Measurements from ENCODE around the gene NOP53. TPM values are rescaled to one million over a fixed set of nuclear protein-coding genes. Genes with fewer than 3 reads are reported as not detected.

NOP53 gene
- total and polyA plus RNA-seq, 2 of the 13 experiments (the other 11 are each of a cell fraction or from before 2014, with no cell fraction given) = 53.9 to 141 TPM

- ChIA-PET POLR2A (no interaction called here), CTCF (ENCODE audit: low intra/inter-chr PET ratio, low total read pairs) (no interaction called here)
- Histone ChIP-seq H3K27ac (ENCODE audit: extremely low read length, insufficient read depth, low read length) (no peak overlapping the region), H3K4me3 (replicated peaks in 1 of 3; ENCODE audit: insufficient read depth in 1 of 3, low read depth in 2 of 3, low read length in 3 of 3) (no peak overlapping the region), H2AFZ (ENCODE audit: low read length) (no peak overlapping the region), H3K36me3 (replicated peaks in 1 of 2; ENCODE audit: control insufficient read depth in 1 of 2, insufficient read depth in 2 of 2, low read length in 2 of 2) (peaks cover 0 to 5% of the 10 kb centered on the region in 2 experiments; a peak in 1 of 5 replicates), H3K79me2 (ENCODE audit: insufficient read depth, low read length) (no peaks in the 10 kb centered on the region), H3K4me2 (ENCODE audit: low read depth, low read length) (no peak overlapping the region), H3K9me3 (ENCODE audit: low read length) (no peaks in the 10 kb centered on the region), H4K20me1 (ENCODE audit: insufficient read depth, low read length) (no peaks in the 10 kb centered on the region), H3K9ac (ENCODE audit: insufficient read depth, low read depth, low read length) (no peak overlapping the region), H3K4me1 (ENCODE audit: insufficient read depth, low read length) (no peaks in the 10 kb centered on the region), H3K27me3 (ENCODE audit: control insufficient read depth in 1 of 2, insufficient read depth in 2 of 2, low read length in 2 of 2) (no peaks in the 10 kb centered on the region; a peak in 1 of 5 replicates)
- in situ Hi-C loops (cut with HindIII; ENCODE audit: extremely low pct_ligation_motif_present, low pct_unique_long_range_greater_than_20kb) = loop anchor here (5.0 kb wide), 1 partner anchor 38 kb away; no protein-coding TSS in a partner anchor
- ATAC-seq = no peak
- no peak for FAIRE-seq
- no TSS peak for BruUV-seq (replicated peaks)
- WGBS (ENCODE audit: low lambda C conversion rate) = 78% methylated on average over 3 of the region's 3 CpGs
- peak; percentile 95 for TF ChIP-seq ZNF12 (CRISPR knock-in tag; IDR thresholded peaks at IDR 0.05)
- TF ChIP-seq ZBTB21 (CRISPR knock-in tag; IDR thresholded peaks at IDR 0.05) = no peak
- DNase-seq (ENCODE audit: low spot score) = no peak
- intact Hi-C loops (cut with micrococcal nuclease; ENCODE audit: unreplicated experiment) = no loop called here
Observed at GRCh38 chr19:47704656-47705055, 40.7 kb upstream of the NOP53 start.

GRCh38 chr19:47707135-47707925 is 38.0 kb upstream of the NOP53 start:
- peak; percentile 65 for FAIRE-seq
- H3K4me3 ChIP-seq (replicated peaks in 1 of 3; ENCODE audit: insufficient read depth in 1 of 3, low read depth in 2 of 3, low read length in 3 of 3) = no peak overlapping the region
- in situ Hi-C loops (cut with HindIII; ENCODE audit: extremely low pct_ligation_motif_present, low pct_unique_long_range_greater_than_20kb) = no loop called here
- TF ChIP-seq ZNF263 (CRISPR knock-in tag; IDR thresholded peaks at IDR 0.05) (peak; percentile 44; the same call in 1 of the 2 replicates), SMC3 (IDR thresholded peaks at IDR 0.05; ENCODE audit: low read length) (peak; percentile 74), KDM5B (CRISPR knock-in tag; IDR thresholded peaks at IDR 0.05; ENCODE audit: borderline replicate concordance) (peak; percentile 36; the same call in 1 of the 2 replicates), ZMYM4 (CRISPR knock-in tag; IDR thresholded peaks at IDR 0.05) (no peak), NR3C1 (CRISPR knock-in tag; IDR thresholded peaks at IDR 0.05) (no peak), THRA (CRISPR knock-in tag; IDR thresholded peaks at IDR 0.05; ENCODE audit: borderline replicate concordance) (no peak), RAD21 (CRISPR knock-in tag; IDR thresholded peaks at IDR 0.05) (peak; percentile 72), ZNF350 (CRISPR knock-in tag; IDR thresholded peaks at IDR 0.05; ENCODE audit: borderline replicate concordance, low read depth) (0 out of 2 replicates have a peak, but pooled peaks have one; percentile 35), DNMT3B (CRISPR knock-in tag; conservative IDR thresholded peaks at IDR 0.05) (no peak), MBD4 (IDR thresholded peaks at IDR 0.05; ENCODE audit: borderline replicate concordance, low read length) (no peak), STAG1 (CRISPR knock-in tag; IDR thresholded peaks at IDR 0.05) (peak; percentile 89), ADNP (CRISPR knock-in tag; IDR thresholded peaks at IDR 0.05) (peak; percentile 34; the same call in 1 of the 2 replicates), ZNF800 (CRISPR knock-in tag; IDR thresholded peaks at IDR 0.05) (no peak)

More at GRCh38 chr19:47707135-47707925, 38.0 kb upstream of the NOP53 start:
- Histone ChIP-seq H3K36me3 (replicated peaks in 1 of 2; ENCODE audit: control insufficient read depth in 1 of 2, insufficient read depth in 2 of 2, low read length in 2 of 2) (no peaks in the 10 kb centered on the region), H3K27ac (ENCODE audit: extremely low read length, insufficient read depth, low read length) (no peak overlapping the region), H3K27me3 (ENCODE audit: control insufficient read depth in 1 of 2, insufficient read depth in 2 of 2, low read length in 2 of 2) (no peaks in the 10 kb centered on the region; a peak in 1 of 5 replicates), H3K4me1 (ENCODE audit: insufficient read depth, low read length) (peaks cover 10% of the 10 kb centered on the region), H3K9ac (ENCODE audit: insufficient read depth, low read depth, low read length) (no peak overlapping the region), H3K4me2 (ENCODE audit: low read depth, low read length) (no peak overlapping the region), H3K9me3 (ENCODE audit: low read length) (no peaks in the 10 kb centered on the region), H2AFZ (ENCODE audit: low read length) (no peak overlapping the region), H4K20me1 (ENCODE audit: insufficient read depth, low read length) (no peaks in the 10 kb centered on the region), H3K79me2 (ENCODE audit: insufficient read depth, low read length) (no peaks in the 10 kb centered on the region)
- ATAC-seq = peak; percentile 94
- intact Hi-C loops (cut with micrococcal nuclease; ENCODE audit: unreplicated experiment) = no loop called here
- CTCF ChIA-PET (ENCODE audit: low intra/inter-chr PET ratio, low total read pairs) = interaction anchor here (0.7 to 1.9 kb wide), 3 partner anchors 8 to 270 kb away, joined by 3 to 18 read pairs (median 4); no protein-coding TSS in a partner anchor
- WGBS (ENCODE audit: low lambda C conversion rate) = 19% methylated on average over 21 of the region's 22 CpGs
- POLR2A ChIA-PET = no interaction called here
- DNase-seq (ENCODE audit: low spot score) = peak; percentile 71
- no TSS peak for BruUV-seq (replicated peaks)
